Vagina (tissue), 2 donors: Measurements from ENCODE around the gene IGF1. TPM values are rescaled to one million over a fixed set of nuclear protein-coding genes. Genes with fewer than 3 reads are reported as not detected.

Source experiments
- DNase-seq, 2 donors: peaks; one replicate each; pipeline ENCODE4 v3.0.0-alpha.2; 2017; ENCODE audit errors: extremely low spot score in 2 of 2
- H3K27ac ChIP-seq: fragments of 200-600 bp; sonication (generic); one replicate; pipeline ENCODE4 v1.5.1; 2019
- H3K27me3 ChIP-seq: fragments of 200-600 bp; sonication (generic); one replicate; pipeline ENCODE4 v1.5.1; 2019
- H3K36me3 ChIP-seq, 2 donors: fragments of 200-600 bp; sonication (generic); one replicate each; pipeline ENCODE4 v1.5.1; 2017 to 2019
- H3K4me1 ChIP-seq: fragments of 200-600 bp; sonication (generic); one replicate; pipeline ENCODE4 v1.5.1; 2019
- H3K4me3 ChIP-seq, 2 donors: fragments of 200-600 bp; sonication (generic); 1 replicate in 1 of 2; 2 replicates in 1 of 2; pipeline ENCODE4 v1.5.1; 2016 to 2019
- H3K9me3 ChIP-seq: fragments of 200-600 bp; sonication (generic); one replicate; pipeline ENCODE4 v1.5.1; 2019
- CTCF ChIP-seq, 3 experiments: fragments of 450-650 bp in 2 of 3; fragments of 200-600 bp in 1 of 3; sonication (generic) in 1 of 3; IDR thresholded peaks; one replicate each; pipeline ENCODE4 v1.5.1; 2017 to 2019; ENCODE audit warnings: antibody characterized with exemption in 3 of 3, mild to moderate bottlenecking in 2 of 3, moderate library complexity in 2 of 3
- POLR2A ChIP-seq, 2 donors: fragments of 450-650 bp; IDR thresholded peaks; one replicate each; pipeline ENCODE4 v1.6.1; 2017; ENCODE audit warnings: antibody characterized with exemption in 2 of 2, mild to moderate bottlenecking in 2 of 2, moderate library complexity in 2 of 2
- POLR2AphosphoS5 ChIP-seq, 2 donors: sonication (generic); formaldehyde crosslinking; IDR thresholded peaks; one replicate each; pipeline ENCODE4 v1.9.0; 2017; ENCODE audit warnings: antibody characterized with exemption in 2 of 2, mild to moderate bottlenecking in 2 of 2, low read depth in 1 of 2; ENCODE audit not compliant: insufficient read depth in 1 of 2
- intact Hi-C: fragments of 100-400 bp; cut with DNase I; formaldehyde crosslinking; loops from one replicate; pipeline ENCODE4 v1.15.1; 2023
- total RNA-seq: library from RNA; depleted of rRNA; stranded (reverse); fragments of >200 nt; gene quantifications from one replicate; pipeline ENCODE4 v1.2.3, GENCODE V29; 2016

The IGF1 gene
- total RNA-seq, 1 donor from 2014 or later, result 68.0 TPM

- no peak for TF ChIP-seq POLR2A (IDR thresholded peaks at IDR 0.05)
- no peak for TF ChIP-seq CTCF (IDR thresholded peaks at IDR 0.05)
- TF ChIP-seq POLR2AphosphoS5 (IDR thresholded peaks at IDR 0.05; ENCODE audit: insufficient read depth in 1 of 2, low read depth in 1 of 2), result no peak
- intact Hi-C loops, result no loop called here
- H3K4me3 ChIP-seq, result no peak overlapping the region
- no peak overlapping the region for H3K27ac ChIP-seq
- no peaks in the 10 kb centered on the region for H3K27me3 ChIP-seq
- no peaks in the 10 kb centered on the region for H3K9me3 ChIP-seq
- H3K36me3 ChIP-seq, result no peaks in the 10 kb centered on the region
- no peak for DNase-seq
- H3K4me1 ChIP-seq, result no peaks in the 10 kb centered on the region
These were observed 27.7 kb upstream of the IGF1 start for GRCh38 chr12:102508052-102508451.

GRCh38 chr12:102507301-102507700, 26.9 kb upstream of the IGF1 start:
- Histone ChIP-seq H3K27me3 (no peaks in the 10 kb centered on the region), H3K4me3 (no peak overlapping the region), H3K36me3 (no peaks in the 10 kb centered on the region), H3K4me1 (no peaks in the 10 kb centered on the region), H3K27ac (no peak overlapping the region), H3K9me3 (no peaks in the 10 kb centered on the region)
- intact Hi-C loops, result no loop called here
- DNase-seq, result no peak
- TF ChIP-seq POLR2AphosphoS5 (IDR thresholded peaks at IDR 0.05; ENCODE audit: insufficient read depth in 1 of 2, low read depth in 1 of 2), result no peak

GRCh38 chr12:102504871-102505270, 24.5 kb upstream of the IGF1 start:
- TF ChIP-seq POLR2AphosphoS5 (IDR thresholded peaks at IDR 0.05; ENCODE audit: insufficient read depth in 1 of 2, low read depth in 1 of 2) (no peak), CTCF (IDR thresholded peaks at IDR 0.05) (no peak), POLR2A (IDR thresholded peaks at IDR 0.05) (no peak)
- Histone ChIP-seq H3K9me3 (no peaks in the 10 kb centered on the region), H3K27ac (no peak overlapping the region), H3K4me3 (no peak overlapping the region), H3K36me3 (no peaks in the 10 kb centered on the region), H3K4me1 (peaks cover 10% of the 10 kb centered on the region), H3K27me3 (no peaks in the 10 kb centered on the region)
- intact Hi-C loops, result no loop called here
- no peak for DNase-seq

- no peaks in the 10 kb centered on the region for H3K27me3 ChIP-seq
- intact Hi-C loops, result no loop called here
- no peak for TF ChIP-seq POLR2AphosphoS5 (IDR thresholded peaks at IDR 0.05; ENCODE audit: insufficient read depth in 1 of 2, low read depth in 1 of 2)
- TF ChIP-seq POLR2A (IDR thresholded peaks at IDR 0.05), result no peak
- TF ChIP-seq CTCF (IDR thresholded peaks at IDR 0.05), result no peak
These were observed 23.9 kb upstream of the IGF1 start for GRCh38 chr12:102504280-102504679.

GRCh38 chr12:102503831-102504230, 23.5 kb upstream of the IGF1 start:
- intact Hi-C loops, result no loop called here
- Histone ChIP-seq H3K4me1 (peaks cover 10% of the 10 kb centered on the region), H3K9me3 (no peaks in the 10 kb centered on the region), H3K27me3 (no peaks in the 10 kb centered on the region), H3K4me3 (no peak overlapping the region), H3K27ac (no peak overlapping the region), H3K36me3 (no peaks in the 10 kb centered on the region)
- DNase-seq, result no peak
- no peak for TF ChIP-seq POLR2A (IDR thresholded peaks at IDR 0.05)
- TF ChIP-seq CTCF (IDR thresholded peaks at IDR 0.05), result no peak
- no peak for TF ChIP-seq POLR2AphosphoS5 (IDR thresholded peaks at IDR 0.05; ENCODE audit: insufficient read depth in 1 of 2, low read depth in 1 of 2)

More at GRCh38 chr12:102504280-102504679, 23.9 kb upstream of the IGF1 start:
- no peak for DNase-seq
- Histone ChIP-seq H3K9me3 (no peaks in the 10 kb centered on the region), H3K4me3 (no peak overlapping the region), H3K36me3 (no peaks in the 10 kb centered on the region), H3K27ac (no peak overlapping the region), H3K4me1 (peaks cover 10% of the 10 kb centered on the region)
